ENCODE results near the gene PLEKHO1.
"Not testable (repeated sequence)": the region's sequence is repeated elsewhere in the genome, so short reads cannot be mapped to it uniquely, and the experiment has no call there.

The PLEKHO1 gene

DNA sequence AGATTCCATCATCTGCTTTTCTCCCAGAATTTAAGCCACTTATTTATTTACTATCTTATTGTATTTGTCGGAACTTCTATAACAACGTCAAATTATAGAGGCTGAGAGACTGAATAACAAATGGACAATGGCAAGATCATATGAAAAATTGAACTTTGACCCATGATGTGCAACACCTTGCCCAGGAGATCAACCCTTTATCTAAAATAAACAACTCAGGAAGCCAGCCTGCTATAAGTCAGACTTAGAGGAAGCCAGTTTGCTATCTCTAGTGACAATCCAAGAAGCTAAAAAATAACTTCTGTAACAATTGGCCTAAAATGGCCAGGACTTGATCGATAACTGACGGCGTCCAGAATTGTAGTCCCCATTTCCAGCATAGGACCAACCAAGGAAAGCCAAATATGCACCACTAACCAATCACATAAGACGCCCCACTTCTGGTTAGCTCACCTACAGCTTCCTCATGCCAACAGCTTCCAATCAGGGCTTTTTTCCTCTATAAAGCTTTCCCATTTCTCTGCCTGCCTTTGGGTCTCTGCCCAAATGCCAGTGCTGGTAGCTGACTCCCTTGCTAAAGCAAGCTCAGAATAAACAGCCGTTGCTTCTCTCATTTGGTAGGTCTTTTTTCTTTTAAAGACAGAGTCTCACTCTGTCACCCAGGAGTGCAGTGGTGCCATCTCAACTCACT is 57.7 kb downstream of the PLEKHO1 start:
- no peaks in the 10 kb centered on the region for H3K36me3 ChIP-seq (ENCODE audit: insufficient read depth, low read length)
- no peak overlapping the region for H3K27ac ChIP-seq (ENCODE audit: low read depth, low read length)
- H3K4me1 ChIP-seq (ENCODE audit: insufficient read depth, low read length): no peaks in the 10 kb centered on the region
- H3K9me3 ChIP-seq (ENCODE audit: low read length): no peaks in the 10 kb centered on the region
- H3K4me3 ChIP-seq (ENCODE audit: low read depth in 1 of 2, low read length in 2 of 2): no peak overlapping the region
- no peaks in the 10 kb centered on the region for H3K27me3 ChIP-seq (ENCODE audit: control insufficient read depth in 1 of 2, insufficient read depth in 2 of 2, low read length in 2 of 2)
- H3K9ac ChIP-seq (ENCODE audit: low read length): no peak overlapping the region

DNA sequence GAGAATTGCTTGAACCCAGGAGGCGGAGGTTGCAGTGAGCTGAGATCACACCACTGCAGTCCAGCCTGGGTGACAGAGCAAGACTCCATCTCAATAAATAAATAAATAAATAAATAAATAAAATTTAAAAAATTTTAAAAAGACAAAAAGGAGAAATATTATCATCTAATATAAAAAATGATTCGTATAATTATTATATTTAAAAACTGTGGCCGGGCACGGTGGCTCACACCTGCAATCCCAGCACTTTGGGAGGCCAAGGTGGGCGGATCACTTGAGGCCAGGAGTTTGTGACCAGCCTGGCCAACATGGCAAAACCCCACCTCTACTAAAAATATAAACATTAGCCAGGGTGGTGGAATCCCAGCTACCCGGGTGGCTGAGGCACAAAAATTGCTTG is 58.7 kb downstream of the PLEKHO1 start:
- not testable (repeated sequence) for H3K27me3 ChIP-seq (ENCODE audit: control insufficient read depth in 1 of 2, insufficient read depth in 2 of 2, low read length in 2 of 2); H3K36me3 ChIP-seq (ENCODE audit: insufficient read depth, low read length); H3K4me1 ChIP-seq (ENCODE audit: insufficient read depth, low read length); H3K27ac ChIP-seq (ENCODE audit: low read depth, low read length); H3K4me3 ChIP-seq (ENCODE audit: low read depth in 1 of 2, low read length in 2 of 2); H3K9ac ChIP-seq (ENCODE audit: low read length); H3K9me3 ChIP-seq (ENCODE audit: low read length)

All from muscle layer of colon (tissue), 2 donors.